HepG2 (cell line): ENCODE data around the gene GPC6. TPM values are rescaled to one million over a fixed set of nuclear protein-coding genes. Genes with fewer than 3 reads are reported as not detected.

Experiments
- ATAC-seq: fragments of 200-7000 bp; cut with Tn5 transposase; 3 replicates; pipeline ENCODE4 v1.9.1; 2020; ENCODE audit warnings: mild to moderate bottlenecking, moderate library complexity
- BruUV-seq: library from RNA; stranded (reverse); fragments of 400-500 nt; replicated peaks from 2 replicates; lab custom pipeline; 2021; lab: Mats Ljungman, UMichigan
- CTCF ChIA-PET: fragments of 300-600 bp; formaldehyde crosslinking; extraction: SDS; loops from one replicate; lab custom pipeline; 2021; ENCODE audit warnings: low total read pairs, inconsistent platforms, low intra/inter-chr PET ratio; lab: Yijun Ruan, JAX
- POLR2A ChIA-PET: fragments of 350-600 bp; sonication (Branson Sonifier 250); formaldehyde crosslinking; loops from one replicate; lab custom pipeline; 2020; ENCODE audit warnings: antibody characterized with exemption, inconsistent platforms; lab: Yijun Ruan, JAX
- DNase-seq: peaks from one replicate; pipeline ENCODE4 v3.0.0-alpha.2; 2015; ENCODE audit warnings: low spot score
- FAIRE-seq: peaks from 3 replicates; lab custom pipeline; 2011; peaks lifted over from hg19 to GRCh38; lab: Jason Lieb, UNC
- H2AFZ ChIP-seq: one replicate; pipeline ENCODE4 v1.6.1; 2011; ENCODE audit warnings: low read length, inconsistent platforms
- H3K27ac ChIP-seq: fragments of 300-600 bp; 3 replicates; pipeline ENCODE4 v1.8.0; 2011; ENCODE audit warnings: mixed run types, mild to moderate bottlenecking, mixed read lengths, low read length, inconsistent platforms; ENCODE audit not compliant: insufficient read depth; ENCODE audit errors: extremely low read length
- H3K27me3 ChIP-seq, 2 experiments: fragments of 200-600 bp in 1 of 2; 2 replicates in 1 of 2; 3 replicates in 1 of 2; pipeline versions ENCODE4 v1.6.0 to v1.8.0; 2011; ENCODE audit warnings: low read length in 2 of 2, mild to moderate bottlenecking in 2 of 2, moderate library complexity in 2 of 2, inconsistent platforms in 1 of 2; ENCODE audit not compliant: insufficient read depth in 2 of 2, control insufficient read depth in 1 of 2
- H3K36me3 ChIP-seq, 2 experiments: fragments of 200-600 bp in 1 of 2; replicated peaks in 1 of 2; 2 replicates in 1 of 2; 3 replicates in 1 of 2; pipeline versions ENCODE4 v1.5.1 to v1.8.0; 2011; ENCODE audit warnings: low read length in 2 of 2, inconsistent platforms in 1 of 2; ENCODE audit not compliant: insufficient read depth in 2 of 2, control insufficient read depth in 1 of 2
- H3K4me1 ChIP-seq: 2 replicates; pipeline ENCODE4 v1.5.1; 2012; ENCODE audit warnings: low read length, inconsistent platforms; ENCODE audit not compliant: insufficient read depth
- H3K4me2 ChIP-seq: 2 replicates; pipeline ENCODE4 v1.6.0; 2011; ENCODE audit warnings: low read depth, low read length, inconsistent platforms
- H3K4me3 ChIP-seq, 3 experiments: fragments of 200-600 bp in 1 of 3; sonication (generic), shearing (Covaris generic) in 1 of 3; replicated peaks in 1 of 3; 2 replicates each; pipeline ENCODE4 v1.5.1; 2011 to 2016; ENCODE audit warnings: low read length in 3 of 3, inconsistent platforms in 2 of 3, low read depth in 2 of 3, mild to moderate bottlenecking in 2 of 3, control low read depth in 1 of 3, mixed read lengths in 1 of 3; ENCODE audit not compliant: insufficient read depth in 1 of 3
- H3K79me2 ChIP-seq: one replicate; pipeline ENCODE4 v1.6.1; 2011; ENCODE audit warnings: low read length, inconsistent platforms; ENCODE audit not compliant: insufficient read depth
- H3K9ac ChIP-seq: 2 replicates; pipeline ENCODE4 v1.6.0; 2011; ENCODE audit warnings: mild to moderate bottlenecking, low read depth, low read length, inconsistent platforms; ENCODE audit not compliant: insufficient read depth
- H3K9me3 ChIP-seq: 2 replicates; pipeline ENCODE4 v1.5.1; 2012; ENCODE audit warnings: mild to moderate bottlenecking, low read length
- H4K20me1 ChIP-seq: 2 replicates; pipeline ENCODE4 v1.6.0; 2011; ENCODE audit warnings: inconsistent platforms, mild to moderate bottlenecking, low read length, moderate library complexity; ENCODE audit not compliant: insufficient read depth
- BORCS8-MEF2B ChIP-seq: sonication (generic); formaldehyde crosslinking; IDR thresholded peaks from 2 replicates; pipeline ENCODE4 v1.8.0; 2022; ENCODE audit warnings: mild to moderate bottlenecking, missing genetic modification reagents
- FOXA1 ChIP-seq, 2 experiments: fragments of 450-650 bp in 1 of 2; sonication (generic) in 1 of 2; formaldehyde crosslinking in 1 of 2; IDR thresholded peaks; 2 replicates each; pipeline versions ENCODE4 v1.4.0 to v1.6.1; 2016 to 2020; ENCODE audit warnings: missing genetic modification reagents in 1 of 2
- NFATC3 ChIP-seq: sonication (generic); formaldehyde crosslinking; IDR thresholded peaks from 2 replicates; pipeline ENCODE4 v1.5.1; 2020; ENCODE audit warnings: mild to moderate bottlenecking, missing genetic modification reagents
- PLRG1 ChIP-seq: fragments of 450-650 bp; conservative IDR thresholded peaks from 2 replicates; pipeline ENCODE4 v1.6.1; 2016
- SIX1 ChIP-seq: sonication (generic); formaldehyde crosslinking; IDR thresholded peaks from 2 replicates; pipeline ENCODE4 v1.4.0; 2020; ENCODE audit warnings: missing genetic modification reagents, borderline replicate concordance
- SOX5 ChIP-seq: IDR thresholded peaks from 2 replicates; pipeline ENCODE4 v1.6.1; 2016; ENCODE audit warnings: borderline replicate concordance
- YEATS2 ChIP-seq: sonication (generic); formaldehyde crosslinking; IDR thresholded peaks from 2 replicates; pipeline ENCODE4 v1.4.0; 2020; ENCODE audit warnings: missing genetic modification reagents, borderline replicate concordance
- ZNF260 ChIP-seq: sonication (generic); formaldehyde crosslinking; IDR thresholded peaks from 2 replicates; pipeline ENCODE4 v1.4.0; 2020; ENCODE audit warnings: missing genetic modification reagents, low read depth, mild to moderate bottlenecking, borderline replicate concordance
- ZNF629 ChIP-seq: sonication (generic); formaldehyde crosslinking; conservative IDR thresholded peaks from 2 replicates; pipeline ENCODE4 v1.5.0; 2020; ENCODE audit warnings: missing genetic modification reagents
- ZNF749 ChIP-seq: sonication (generic); formaldehyde crosslinking; IDR thresholded peaks from 2 replicates; pipeline ENCODE4 v1.8.0; 2022; ENCODE audit warnings: mild to moderate bottlenecking, missing genetic modification reagents, moderate library complexity, borderline replicate concordance
- WGBS: methylation state at CpG from one replicate; pipeline ENCODE4 v1.1.6; 2017; ENCODE audit warnings: low lambda C conversion rate; 5-methylcytosine and 5-hydroxymethylcytosine counted together
- in situ Hi-C: cut with HindIII; loops from 2 replicates; pipeline ENCODE4 v1.10.0; 2017; ENCODE audit warnings: low pct_unique_long_range_greater_than_20kb; ENCODE audit not compliant: extremely low pct_ligation_motif_present
- intact Hi-C: fragments of 100-400 bp; cut with micrococcal nuclease; formaldehyde crosslinking; loops from one replicate; pipeline ENCODE4 v1.10.0; 2022; ENCODE audit not compliant: unreplicated experiment
- polyA plus RNA-seq, 8 experiments: library from polyadenylated mRNA; depleted of rRNA in 3 of 8; stranded (reverse) in 7 of 8; unstranded in 1 of 8; fragments of >200 nt; fragmentation: Illumina TruSeq in 4 of 8; extraction: Trizol in 4 of 8; gene quantifications; 2 replicates each; pipeline versions ENCODE4 v1.2.1 to v1.2.3, GENCODE V29; 2011 to 2016; ENCODE audit warnings: low read depth in 4 of 8, missing spikeins in 1 of 8, mixed read lengths in 1 of 8; ENCODE audit not compliant: insufficient read depth in 1 of 8
- total RNA-seq, 5 experiments: library from RNA; depleted of rRNA; stranded (reverse); fragments of >200 nt; fragmentation: Illumina TruSeq; extraction: Trizol; gene quantifications; 2 replicates each; pipeline ENCODE4 v1.2.3, GENCODE V29; 2016; ENCODE audit warnings: low read depth in 1 of 5
- TF ChIP-seq, protein P1 (sequence below): sonication (generic); formaldehyde crosslinking; IDR thresholded peaks from 2 replicates; pipeline ENCODE4 v1.5.0; 2020; ENCODE audit warnings: mild to moderate bottlenecking, missing genetic modification reagents
- TF ChIP-seq, protein P2 (sequence below): sonication (generic); formaldehyde crosslinking; IDR thresholded peaks from 2 replicates; pipeline ENCODE4 v1.8.0; 2022; ENCODE audit warnings: missing genetic modification reagents, low read depth, mild to moderate bottlenecking, borderline replicate concordance

GPC6 gene
- total and polyA plus RNA-seq, 2 of the 13 experiments (the other 11 are each of a cell fraction or from before 2014, with no cell fraction given) = 24.5 to 33.9 TPM

DNA sequence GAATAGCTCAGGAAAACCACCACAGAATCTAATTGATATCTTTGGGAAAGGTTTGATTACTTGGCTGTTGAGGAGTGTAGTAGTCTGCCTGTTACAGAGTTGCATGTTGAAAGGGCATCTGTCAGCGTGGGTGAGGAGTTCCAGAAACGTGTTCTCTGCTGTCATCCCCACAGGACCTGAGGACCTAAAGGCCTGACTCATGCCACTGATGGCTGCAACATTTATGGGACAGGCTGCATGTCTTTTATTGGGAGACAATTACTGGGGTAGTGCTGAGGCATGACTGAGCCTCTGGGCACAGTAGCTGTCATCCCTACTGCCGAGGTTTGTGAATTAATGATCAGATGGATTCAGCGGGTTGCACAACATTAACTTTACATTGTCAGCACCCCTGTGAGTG lies 525.9 kb downstream of the GPC6 start:
- intact Hi-C loops (no loop called here), in situ Hi-C loops (loop anchor here (25.0 kb wide), 1 partner anchor 515 kb away; the partner anchor contains the start of gene GPC6)
- Histone ChIP-seq H3K4me1 (peaks cover 12% of the 10 kb centered on the region; the same call in 1 of the 2 replicates), H4K20me1 (no peaks in the 10 kb centered on the region), H3K27me3 (no peaks in the 10 kb centered on the region), H3K4me3 (no peak overlapping the region), H3K79me2 (no peaks in the 10 kb centered on the region), H2AFZ (no peak overlapping the region), H3K4me2 (no peak overlapping the region), H3K36me3 (no peaks in the 10 kb centered on the region), H3K9ac (no peak overlapping the region), H3K9me3 (no peaks in the 10 kb centered on the region)
- DNase-seq (no peak), ATAC-seq (no peak)
- WGBS = 93% methylated on average over 3 of the region's 4 CpGs
- no TSS peak for BruUV-seq
- no peak for TF ChIP-seq ZNF749 (CRISPR knock-in tag)
- no peak for TF ChIP-seq YEATS2 (CRISPR knock-in tag)
- no peak for TF ChIP-seq NFATC3 (CRISPR knock-in tag)
- TF ChIP-seq SOX5 (CRISPR knock-in tag) = no peak
- TF ChIP-seq BORCS8-MEF2B (CRISPR knock-in tag) = no peak
- no peak for TF ChIP-seq ZNF260 (CRISPR knock-in tag)
- TF ChIP-seq SIX1 (CRISPR knock-in tag) = no peak
- TF ChIP-seq ZNF629 = no peak
- TF ChIP-seq, protein P1, sequence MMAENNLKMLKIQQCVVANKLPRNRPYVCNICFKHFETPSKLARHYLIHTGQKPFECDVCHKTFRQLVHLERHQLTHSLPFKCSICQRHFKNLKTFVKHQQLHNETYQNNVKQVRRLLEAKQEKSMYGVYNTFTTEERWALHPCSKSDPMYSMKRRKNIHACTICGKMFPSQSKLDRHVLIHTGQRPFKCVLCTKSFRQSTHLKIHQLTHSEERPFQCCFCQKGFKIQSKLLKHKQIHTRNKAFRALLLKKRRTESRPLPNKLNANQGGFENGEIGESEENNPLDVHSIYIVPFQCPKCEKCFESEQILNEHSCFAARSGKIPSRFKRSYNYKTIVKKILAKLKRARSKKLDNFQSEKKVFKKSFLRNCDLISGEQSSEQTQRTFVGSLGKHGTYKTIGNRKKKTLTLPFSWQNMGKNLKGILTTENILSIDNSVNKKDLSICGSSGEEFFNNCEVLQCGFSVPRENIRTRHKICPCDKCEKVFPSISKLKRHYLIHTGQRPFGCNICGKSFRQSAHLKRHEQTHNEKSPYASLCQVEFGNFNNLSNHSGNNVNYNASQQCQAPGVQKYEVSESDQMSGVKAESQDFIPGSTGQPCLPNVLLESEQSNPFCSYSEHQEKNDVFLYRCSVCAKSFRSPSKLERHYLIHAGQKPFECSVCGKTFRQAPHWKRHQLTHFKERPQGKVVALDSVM (CRISPR knock-in tag) = no peak
- TF ChIP-seq PLRG1 = no peak
- TF ChIP-seq, protein P2, sequence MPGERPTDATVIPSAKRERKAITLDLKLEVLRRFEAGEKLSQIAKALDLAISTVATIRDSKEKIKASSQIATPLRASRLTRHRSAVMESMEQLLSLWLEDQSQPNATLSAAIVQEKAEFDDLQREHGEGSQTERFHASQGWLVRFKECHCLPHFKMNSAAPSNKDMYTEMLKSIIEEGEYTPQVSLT = no peak
- no peak for TF ChIP-seq FOXA1 (IDR thresholded peaks at IDR 0.05)
- no peak for TF ChIP-seq FOXA1 (CRISPR knock-in tag; IDR thresholded peaks at IDR 0.05)
- TF ChIP-seq, all 625 proteins: peak for 0
- CTCF ChIA-PET = no interaction called here
- POLR2A ChIA-PET = no interaction called here
- H3K27ac ChIP-seq = no peak overlapping the region
- no peak for FAIRE-seq
